GM21381 (cell line): ENCODE results near the gene EXOC7.

ENCODE experiments used
- ATAC-seq: cut with Tn5 transposase; IDR thresholded peaks from one replicate; pipeline ENCODE4 v1.9.1; 2021; ENCODE audit warnings: mild to moderate bottlenecking, moderate library complexity; ENCODE audit not compliant: unreplicated experiment

Gene EXOC7

DNA sequence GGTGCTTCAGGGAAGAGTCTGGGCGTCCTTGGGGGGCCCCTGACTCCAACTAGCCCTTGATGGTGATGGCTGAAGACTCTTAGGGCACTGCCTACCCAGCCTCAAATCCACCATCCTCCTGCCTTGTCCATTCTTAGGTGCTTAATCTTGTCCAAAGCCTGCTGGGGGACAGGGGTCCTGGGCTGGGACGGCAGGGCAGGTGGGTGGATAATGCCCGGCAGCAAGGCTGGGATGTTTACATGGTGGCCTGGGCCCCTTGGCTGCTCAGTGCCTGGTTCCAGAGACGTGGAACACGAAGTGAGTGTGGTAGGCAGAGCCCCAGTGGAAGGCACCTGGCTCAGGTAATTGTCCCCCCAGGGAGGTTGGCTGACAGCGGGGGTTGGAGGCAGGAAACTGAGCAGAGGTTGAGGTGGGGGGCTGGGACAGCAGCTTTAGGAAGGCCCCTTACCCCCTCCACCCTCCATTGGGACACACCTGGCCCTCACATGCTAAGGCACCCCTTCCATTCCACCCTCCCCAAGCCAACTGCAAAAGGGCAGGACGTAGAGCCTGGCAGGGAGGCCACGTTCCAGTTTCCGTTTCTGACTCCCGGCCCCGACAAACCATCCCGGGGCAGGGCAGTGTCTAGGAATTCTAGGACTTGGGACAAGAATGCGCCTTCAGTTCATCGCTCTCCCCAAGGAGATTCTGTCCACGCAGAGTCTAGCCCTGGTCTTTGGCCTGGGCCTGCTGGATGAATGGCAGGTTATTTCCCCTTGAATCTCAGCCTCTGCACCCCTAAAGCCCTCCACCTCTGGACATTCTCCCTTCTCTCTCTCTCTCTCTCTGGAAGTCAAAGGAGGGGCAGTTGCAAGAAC is 35.5 kb upstream of the EXOC7 start:
- ATAC-seq: no peak

DNA sequence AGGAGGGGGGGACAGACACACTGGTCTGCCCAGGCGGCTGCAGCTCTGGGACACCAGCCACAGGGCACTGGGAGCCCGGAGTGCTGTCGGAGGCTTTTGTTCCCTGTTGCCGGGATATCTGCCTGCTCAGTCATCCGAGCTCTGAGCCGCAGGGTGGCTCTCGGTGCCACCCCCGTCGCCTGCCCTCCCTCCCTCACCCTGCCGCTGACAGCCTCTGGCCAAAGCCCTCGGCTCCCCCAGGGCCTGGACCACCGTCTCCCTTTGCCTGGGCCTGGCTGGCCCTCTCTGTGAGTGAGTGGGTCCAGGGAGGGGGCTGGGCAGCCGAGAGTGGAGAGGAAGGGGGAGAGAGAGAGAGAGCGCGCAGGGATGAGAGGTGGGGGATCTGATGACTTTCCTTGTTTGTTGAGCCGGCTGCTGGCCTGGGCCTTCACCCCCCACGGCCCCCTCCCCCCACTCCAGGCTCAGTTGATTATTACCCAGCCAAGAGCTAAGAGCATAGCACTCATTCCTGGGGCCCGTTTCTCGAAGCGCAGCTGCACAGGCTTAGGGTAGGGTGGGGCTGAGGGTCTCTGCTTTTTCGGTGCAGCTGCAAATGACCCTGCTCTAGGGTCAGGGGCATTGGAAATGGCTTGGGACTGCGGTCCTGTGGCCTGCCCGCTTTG is 34.8 kb upstream of the EXOC7 start:
- ATAC-seq: no peak

GRCh38 chr17:76137351-76138233 is 34.0 kb upstream of the EXOC7 start:
- no peak for ATAC-seq

DNA sequence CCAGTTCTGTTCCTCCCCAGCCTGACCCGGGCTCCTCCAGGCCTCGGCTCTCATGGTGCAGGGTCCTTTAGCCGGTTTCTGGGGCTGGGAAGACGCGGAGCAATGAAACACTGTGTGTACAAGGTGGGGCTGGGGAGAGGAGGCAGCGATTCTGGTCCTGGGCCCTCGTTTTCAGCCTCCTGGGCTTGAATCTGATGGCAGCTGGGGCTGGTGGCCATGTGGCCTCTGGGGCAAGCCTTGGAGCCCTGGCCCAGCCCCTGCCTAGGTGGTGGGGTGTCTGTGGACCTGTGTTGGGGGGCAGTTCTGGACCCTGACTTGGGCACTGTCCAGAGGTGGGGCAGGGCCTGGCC is 33.4 kb upstream of the EXOC7 start:
- ATAC-seq: no peak

- no peak for ATAC-seq
These were observed 32.9 kb upstream of the EXOC7 start for GRCh38 chr17:76136276-76137000.

GRCh38 chr17:76135810-76136188 is 32.2 kb upstream of the EXOC7 start:
- ATAC-seq: no peak

DNA sequence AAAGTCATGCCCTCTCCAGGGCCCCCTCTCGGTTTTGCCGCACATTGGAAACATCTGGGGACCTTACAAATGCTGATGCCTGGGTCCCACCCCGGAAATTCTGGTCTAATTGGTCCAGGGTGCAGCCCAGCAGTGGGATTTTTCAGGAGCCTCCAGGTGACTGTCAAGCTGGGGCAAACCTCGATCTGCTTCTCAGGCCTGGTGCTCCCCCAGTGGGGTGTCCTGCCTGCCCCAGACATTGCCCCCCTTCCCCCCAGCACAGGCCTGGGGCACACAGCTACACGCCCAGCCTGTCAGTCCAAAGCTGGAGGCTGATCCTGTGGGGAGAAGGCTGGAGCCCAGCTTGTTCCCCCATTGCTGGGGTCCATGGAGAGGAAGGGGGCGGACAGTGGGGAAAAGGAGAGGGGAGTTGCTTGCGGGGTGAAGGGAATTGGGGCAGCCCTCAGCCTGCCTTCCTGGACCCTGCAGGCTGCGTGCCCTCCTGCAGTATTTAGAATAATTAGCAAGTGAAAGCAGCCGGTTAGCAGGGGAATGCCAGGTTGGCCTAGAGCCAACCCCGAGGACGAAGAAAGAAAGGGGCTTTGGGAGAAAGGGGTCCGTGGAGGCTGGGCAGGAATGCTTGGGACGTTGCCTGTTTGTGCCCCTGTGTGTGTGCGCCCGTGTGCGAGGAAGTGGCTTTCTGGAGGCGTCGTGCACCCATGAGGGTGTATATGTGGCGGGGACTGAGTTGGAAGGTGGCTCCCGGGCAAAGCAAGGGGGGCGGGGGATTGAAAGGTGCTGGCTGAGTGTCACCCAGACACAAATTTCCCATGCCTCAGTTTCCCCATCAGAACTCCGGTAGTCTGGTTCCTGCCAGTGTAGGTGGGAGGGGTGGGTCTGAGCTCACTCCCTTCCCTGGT is 31.6 kb upstream of the EXOC7 start:
- ATAC-seq: no peak

GRCh38 chr17:76132574-76133338 is 29.2 kb upstream of the EXOC7 start:
- no peak for ATAC-seq

- no peak for ATAC-seq
These were observed 28.3 kb upstream of the EXOC7 start for GRCh38 chr17:76131692-76132573.

- ATAC-seq: no peak
These were observed 27.6 kb upstream of the EXOC7 start for GRCh38 chr17:76131051-76131691.

DNA sequence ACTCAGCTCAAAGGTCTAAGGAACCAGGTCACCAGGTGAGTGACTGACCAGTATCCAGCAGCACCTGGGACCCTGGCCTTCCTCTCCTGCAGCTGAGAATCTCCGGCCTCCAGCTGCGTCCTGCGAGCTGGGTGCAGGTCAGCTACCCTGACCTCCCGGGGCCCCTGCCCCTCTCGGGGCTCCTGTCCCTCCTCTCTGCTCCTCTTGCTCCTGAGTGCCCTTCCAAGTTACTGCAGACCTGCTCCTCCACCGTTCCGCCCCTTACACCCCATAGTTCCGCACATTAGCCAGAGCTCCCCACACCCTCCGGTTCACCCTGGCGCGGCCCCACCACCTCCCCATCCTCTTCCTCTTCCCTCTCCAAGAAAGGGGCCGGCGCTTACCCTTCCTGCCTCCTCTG is 26.9 kb upstream of the EXOC7 start:
- ATAC-seq: no peak

DNA sequence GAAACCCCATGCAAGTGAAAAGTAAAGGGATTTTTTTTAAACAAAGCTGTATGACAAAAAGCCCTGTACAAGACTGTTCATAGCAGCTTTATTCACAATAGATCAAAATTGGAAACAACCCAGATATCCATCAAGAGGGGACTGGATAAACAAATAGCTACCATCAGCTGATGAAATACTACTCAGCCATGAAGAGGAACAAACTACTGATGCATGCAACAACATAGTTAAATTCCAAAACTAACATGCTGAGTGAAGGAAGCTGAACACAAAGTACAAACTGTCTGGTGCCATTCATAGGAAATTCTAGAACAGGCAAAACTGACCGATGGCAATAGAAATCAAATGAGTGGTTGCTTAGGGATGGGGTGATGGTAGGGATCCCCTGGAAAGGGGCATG is 22.3 kb upstream of the EXOC7 start:
- no peak for ATAC-seq

GRCh38 chr17:76125391-76125675 is 21.7 kb upstream of the EXOC7 start:
- ATAC-seq: no peak

GRCh38 chr17:76124582-76125390 is 21.2 kb upstream of the EXOC7 start:
- no peak for ATAC-seq

- no peak for ATAC-seq
These were observed 20.4 kb upstream of the EXOC7 start for GRCh38 chr17:76123749-76124581.

DNA sequence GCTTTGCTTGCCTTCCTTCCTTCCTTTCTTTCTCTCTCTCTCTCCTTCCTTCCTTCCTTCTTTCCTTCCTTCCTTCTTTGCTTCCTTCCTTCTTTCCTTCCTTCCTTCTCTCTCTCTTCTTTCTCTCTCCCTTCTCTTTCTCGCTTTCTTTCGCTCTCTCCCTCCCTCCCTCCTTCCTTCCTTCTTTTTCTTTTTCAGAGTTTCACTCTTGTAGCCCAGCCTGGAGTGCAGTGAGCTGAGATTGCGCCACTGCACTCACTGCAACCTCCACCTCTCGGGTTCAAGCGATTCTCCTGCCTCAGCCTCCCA is 19.6 kb upstream of the EXOC7 start:
- ATAC-seq: no peak
